Type B pancreatic cell (in vitro differentiated cells): Measurements from ENCODE around the gene VPS26C. TPM values are rescaled to one million over a fixed set of nuclear protein-coding genes. Genes with fewer than 3 reads are reported as not detected.

Experiments used
- DNase-seq: peaks from one replicate; pipeline ENCODE4 v3.0.0; 2021; ENCODE audit warnings: mixed read lengths; ENCODE audit not compliant: unreplicated experiment; ENCODE audit errors: extremely low spot score
- H3K27ac Mint-ChIP-seq: 2 replicates; pipeline ENCODE4 v1.8.0; 2021; ENCODE audit warnings: mild to moderate bottlenecking, mixed read lengths
- H3K27me3 Mint-ChIP-seq: 2 replicates; pipeline ENCODE4 v1.8.0; 2021; ENCODE audit warnings: mixed read lengths
- H3K36me3 Mint-ChIP-seq: 2 replicates; pipeline ENCODE4 v1.8.0; 2021; ENCODE audit warnings: mixed read lengths
- H3K4me1 Mint-ChIP-seq: one replicate; pipeline ENCODE4 v1.8.0; 2021; ENCODE audit warnings: mixed read lengths; ENCODE audit not compliant: unreplicated experiment
- H3K4me3 Mint-ChIP-seq: 2 replicates; pipeline ENCODE4 v1.8.0; 2021; ENCODE audit warnings: mild to moderate bottlenecking, mixed read lengths
- H3K9me3 Mint-ChIP-seq: 2 replicates; pipeline ENCODE4 v1.8.0; 2021; ENCODE audit warnings: mixed read lengths
- total RNA-seq: library from RNA; stranded (reverse); gene quantifications from 2 replicates; pipeline ENCODE4 v1.2.1, GENCODE V29; 2021; ENCODE audit warnings: low replicate concordance
- TF ChIP-seq, protein P1 (sequence below): fragments of 200-600 bp; sonication (generic); conservative IDR thresholded peaks from 2 replicates; pipeline ENCODE4 v1.5.0; 2021; ENCODE audit warnings: antibody characterized with exemption, mild to moderate bottlenecking

Gene VPS26C
- total RNA-seq, 1 donor from 2014 or later = 37.9 TPM

DNA sequence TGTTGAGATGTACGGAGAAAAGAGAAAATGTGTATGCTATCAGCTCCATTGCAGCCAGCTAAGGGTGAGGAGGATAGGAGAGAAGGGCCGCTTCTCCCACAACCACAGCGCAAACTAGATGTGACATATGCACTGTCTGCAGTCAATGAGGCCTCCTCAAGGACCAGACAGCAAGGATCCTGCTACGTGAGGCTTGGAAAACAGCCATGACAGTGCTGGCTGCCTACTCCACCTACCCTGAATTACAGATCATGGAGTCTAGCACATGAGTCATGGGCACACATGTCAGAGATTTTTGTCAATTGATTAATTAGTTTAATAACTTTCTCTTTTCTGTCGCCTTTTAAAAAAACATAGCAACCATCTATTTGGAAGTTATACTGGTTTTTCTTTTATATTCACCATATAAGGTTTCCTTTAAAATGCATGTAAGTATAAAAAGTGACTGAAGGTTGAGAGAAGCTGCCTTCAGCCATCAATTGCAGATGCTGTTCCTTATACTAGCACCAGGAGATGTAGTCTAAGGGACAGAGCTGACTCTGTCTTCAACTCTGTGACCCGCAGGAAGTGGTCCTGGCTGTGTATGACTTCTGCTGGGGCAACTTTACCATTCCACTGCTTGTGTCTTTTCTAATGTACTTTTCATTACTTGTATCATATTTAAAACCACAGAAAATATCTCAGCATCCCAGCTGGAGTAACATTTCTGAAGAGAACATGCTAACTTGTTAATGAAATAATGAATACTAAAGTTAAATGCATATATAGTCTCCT lies 3.1 kb downstream of the VPS26C start:
- Mint-ChIP-seq H3K9me3 (no peaks in the 10 kb centered on the region), H3K4me1 (peaks cover 23% of the 10 kb centered on the region), H3K4me3 (peak overlapping the region; percentile 73), H3K27me3 (no peaks in the 10 kb centered on the region), H3K27ac (peak overlapping the region; percentile 96), H3K36me3 (peaks cover 4% of the 10 kb centered on the region)
- no peak for DNase-seq
- TF ChIP-seq, protein P1, sequence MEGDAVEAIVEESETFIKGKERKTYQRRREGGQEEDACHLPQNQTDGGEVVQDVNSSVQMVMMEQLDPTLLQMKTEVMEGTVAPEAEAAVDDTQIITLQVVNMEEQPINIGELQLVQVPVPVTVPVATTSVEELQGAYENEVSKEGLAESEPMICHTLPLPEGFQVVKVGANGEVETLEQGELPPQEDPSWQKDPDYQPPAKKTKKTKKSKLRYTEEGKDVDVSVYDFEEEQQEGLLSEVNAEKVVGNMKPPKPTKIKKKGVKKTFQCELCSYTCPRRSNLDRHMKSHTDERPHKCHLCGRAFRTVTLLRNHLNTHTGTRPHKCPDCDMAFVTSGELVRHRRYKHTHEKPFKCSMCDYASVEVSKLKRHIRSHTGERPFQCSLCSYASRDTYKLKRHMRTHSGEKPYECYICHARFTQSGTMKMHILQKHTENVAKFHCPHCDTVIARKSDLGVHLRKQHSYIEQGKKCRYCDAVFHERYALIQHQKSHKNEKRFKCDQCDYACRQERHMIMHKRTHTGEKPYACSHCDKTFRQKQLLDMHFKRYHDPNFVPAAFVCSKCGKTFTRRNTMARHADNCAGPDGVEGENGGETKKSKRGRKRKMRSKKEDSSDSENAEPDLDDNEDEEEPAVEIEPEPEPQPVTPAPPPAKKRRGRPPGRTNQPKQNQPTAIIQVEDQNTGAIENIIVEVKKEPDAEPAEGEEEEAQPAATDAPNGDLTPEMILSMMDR = peak; percentile 33

DNA sequence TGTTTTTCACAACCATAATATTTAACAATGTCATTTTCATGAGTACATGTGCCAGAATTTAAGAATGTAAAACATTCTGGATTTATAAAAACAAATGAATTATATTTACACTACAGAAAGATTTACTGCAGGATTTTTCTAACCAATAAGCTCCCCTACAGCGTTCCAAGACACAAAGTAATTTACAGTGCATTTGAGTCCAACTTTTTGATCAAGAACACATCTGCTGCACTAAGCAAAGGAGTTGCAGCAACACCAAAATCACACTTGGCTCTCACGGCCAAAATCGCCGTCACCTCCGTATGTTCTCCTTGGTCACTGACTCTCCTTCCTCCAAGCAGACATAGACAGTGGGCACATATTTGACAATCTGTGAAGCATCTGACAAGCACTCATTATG lies 7.7 kb downstream of the VPS26C start:
- H3K27ac Mint-ChIP-seq = peak overlapping the region; percentile 64
- H3K4me3 Mint-ChIP-seq = no peak overlapping the region
- H3K9me3 Mint-ChIP-seq = no peaks in the 10 kb centered on the region
- H3K27me3 Mint-ChIP-seq = no peaks in the 10 kb centered on the region
- no peak for DNase-seq
- TF ChIP-seq, protein P1 = no peak
- peaks cover 22% of the 10 kb centered on the region for H3K4me1 Mint-ChIP-seq
- no peaks in the 10 kb centered on the region for H3K36me3 Mint-ChIP-seq

GRCh38 chr21:37257967-37258877 lies 8.9 kb downstream of the VPS26C start:
- H3K27me3 Mint-ChIP-seq = no peaks in the 10 kb centered on the region
- H3K27ac Mint-ChIP-seq = peak overlapping the region; percentile 95
- TF ChIP-seq, protein P1 = no peak
- H3K36me3 Mint-ChIP-seq = no peaks in the 10 kb centered on the region
- H3K4me3 Mint-ChIP-seq = peak overlapping the region; percentile 90
- H3K9me3 Mint-ChIP-seq = no peaks in the 10 kb centered on the region
- peaks cover 22% of the 10 kb centered on the region for H3K4me1 Mint-ChIP-seq
- DNase-seq = peak; percentile 80

GRCh38 chr21:37257511-37257966 lies 9.6 kb downstream of the VPS26C start:
- H3K27me3 Mint-ChIP-seq = no peaks in the 10 kb centered on the region
- peak overlapping the region; percentile 95 for H3K27ac Mint-ChIP-seq
- TF ChIP-seq, protein P1 = no peak
- H3K4me3 Mint-ChIP-seq = peak overlapping the region; percentile 90
- H3K4me1 Mint-ChIP-seq = peaks cover 22% of the 10 kb centered on the region
- H3K36me3 Mint-ChIP-seq = no peaks in the 10 kb centered on the region
- DNase-seq = no peak
- H3K9me3 Mint-ChIP-seq = no peaks in the 10 kb centered on the region

DNA sequence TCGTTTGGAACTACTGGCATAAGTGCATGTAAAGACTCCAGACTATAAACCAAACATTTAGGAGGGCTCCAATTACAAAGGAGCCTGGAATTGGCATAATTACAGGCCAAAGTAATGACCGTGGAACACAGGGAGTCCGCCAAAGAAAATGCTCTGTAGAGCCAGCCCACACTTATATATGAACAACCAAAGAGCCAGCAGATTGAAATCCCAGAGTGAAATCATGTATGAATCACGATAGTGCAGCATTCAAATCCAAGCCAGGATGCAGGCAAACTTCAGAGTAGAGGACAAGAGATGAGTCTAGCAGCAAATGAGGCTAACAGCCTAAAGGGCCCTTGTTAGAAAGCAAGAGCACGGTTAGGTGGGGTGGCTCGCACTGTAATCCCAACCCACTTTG lies 13.1 kb downstream of the VPS26C start:
- no peaks in the 10 kb centered on the region for H3K36me3 Mint-ChIP-seq
- peaks cover 30% of the 10 kb centered on the region for H3K4me1 Mint-ChIP-seq
- no peaks in the 10 kb centered on the region for H3K27me3 Mint-ChIP-seq
- DNase-seq = no peak
- H3K4me3 Mint-ChIP-seq = no peak overlapping the region
- H3K27ac Mint-ChIP-seq = no peak overlapping the region
- H3K9me3 Mint-ChIP-seq = no peaks in the 10 kb centered on the region
- TF ChIP-seq, protein P1 = no peak
